Endothelial cell of umbilical vein (primary cell): ENCODE data around the gene PRRC2B. TPM values are rescaled to one million over a fixed set of nuclear protein-coding genes. Genes with fewer than 3 reads are reported as not detected.

Experiments used
- BruUV-seq: library from RNA; stranded (reverse); fragments of 400-500 nt; replicated peaks from 2 replicates; lab custom pipeline; 2021; lab: Mats Ljungman, UMichigan
- CTCF ChIA-PET: fragments of 300-600, 350-600 bp; sonication (Branson Sonifier 250); formaldehyde crosslinking; loops from one replicate; lab custom pipeline; 2021; ENCODE audit warnings: antibody characterized with exemption, inconsistent platforms; lab: Charles Lee
- POLR2A ChIA-PET: fragments of 300-600, 350-600 bp; sonication (Branson Sonifier 250); formaldehyde crosslinking; loops from one replicate; lab custom pipeline; 2021; ENCODE audit warnings: antibody characterized with exemption, inconsistent platforms; lab: Charles Lee
- DNase-seq: peaks from one replicate; pipeline ENCODE4 v3.0.0-alpha.2; 2011; ENCODE audit warnings: low read depth, low spot score
- FAIRE-seq: peaks from 2 replicates; lab custom pipeline; 2011; peaks lifted over from hg19 to GRCh38; lab: Jason Lieb, UNC
- H2AFZ ChIP-seq: 2 replicates; pipeline ENCODE4 v1.6.0; 2012; ENCODE audit warnings: low read depth, low read length, control low read depth, inconsistent platforms
- H3K27ac ChIP-seq: 2 replicates; pipeline ENCODE4 v1.5.1; 2011; ENCODE audit warnings: low read depth, mild to moderate bottlenecking, control low read depth, low read length, moderate library complexity; ENCODE audit not compliant: insufficient read depth
- H3K27me3 ChIP-seq, 2 experiments: 2 replicates each; pipeline versions ENCODE4 v1.6.0 to v1.6.1; 2011; ENCODE audit warnings: low read length in 2 of 2, mixed read lengths in 1 of 2; ENCODE audit not compliant: control insufficient read depth in 2 of 2, insufficient read depth in 2 of 2
- H3K36me3 ChIP-seq, 2 experiments: 2 replicates in 1 of 2; 3 replicates in 1 of 2; pipeline ENCODE4 v1.5.1; 2011; ENCODE audit warnings: low read length in 2 of 2, mild to moderate bottlenecking in 1 of 2, moderate library complexity in 1 of 2; ENCODE audit not compliant: control insufficient read depth in 2 of 2, insufficient read depth in 2 of 2; ENCODE audit errors: extremely low read depth in 1 of 2
- H3K4me1 ChIP-seq: 3 replicates; pipeline ENCODE4 v1.5.1; 2011; ENCODE audit warnings: mild to moderate bottlenecking, low read length; ENCODE audit not compliant: control insufficient read depth, insufficient read depth; ENCODE audit errors: extremely low read depth
- H3K4me2 ChIP-seq: 2 replicates; pipeline ENCODE4 v1.6.1; 2011; ENCODE audit warnings: low read length, control low read depth, mixed read lengths; ENCODE audit not compliant: insufficient read depth
- H3K4me3 ChIP-seq, 3 experiments: fragments of 200-600 bp in 1 of 3; sonication (generic), shearing (Covaris generic) in 1 of 3; replicated peaks in 1 of 3; 2 replicates each; pipeline ENCODE4 v1.5.1; 2011 to 2016; ENCODE audit warnings: control low read depth in 3 of 3, low read length in 3 of 3, mild to moderate bottlenecking in 2 of 3, inconsistent platforms in 1 of 3, low read depth in 1 of 3, moderate library complexity in 1 of 3; ENCODE audit not compliant: insufficient read depth in 1 of 3
- H3K79me2 ChIP-seq: 2 replicates; pipeline ENCODE4 v1.6.0; 2012; ENCODE audit warnings: low read length, inconsistent platforms; ENCODE audit not compliant: control insufficient read depth, insufficient read depth
- H3K9ac ChIP-seq: replicated peaks from 2 replicates; pipeline ENCODE3; 2011; ENCODE audit warnings: low read length, control low read depth; ENCODE audit not compliant: insufficient read depth; ENCODE audit errors: extremely low read depth
- H3K9me1 ChIP-seq: replicated peaks from 3 replicates; pipeline ENCODE4 v1.6.0; 2011; ENCODE audit warnings: mild to moderate bottlenecking, low read length; ENCODE audit not compliant: control insufficient read depth, insufficient read depth; ENCODE audit errors: extremely low read depth
- H3K9me3 ChIP-seq: replicated peaks from 2 replicates; pipeline ENCODE4 v1.5.1; 2012; ENCODE audit warnings: low read length, inconsistent platforms; ENCODE audit not compliant: control insufficient read depth, insufficient read depth
- H4K20me1 ChIP-seq: replicated peaks from 2 replicates; pipeline ENCODE3; 2011; ENCODE audit warnings: mild to moderate bottlenecking, low read length; ENCODE audit not compliant: control insufficient read depth, insufficient read depth; ENCODE audit errors: extremely low read depth
- CTCF ChIP-seq, 2 donors: IDR thresholded peaks; 1 replicate in 1 of 2; 2 replicates in 1 of 2; pipeline ENCODE4 v1.5.1; 2011; ENCODE audit warnings: low read length in 2 of 2, mild to moderate bottlenecking in 2 of 2, moderate library complexity in 2 of 2, control low read depth in 1 of 2, inconsistent platforms in 1 of 2, low read depth in 1 of 2; ENCODE audit not compliant: insufficient read depth in 1 of 2; ENCODE audit errors: extremely low read depth in 1 of 2
- EZH2 ChIP-seq: IDR thresholded peaks from 2 replicates; pipeline ENCODE4 v1.6.1; 2012; ENCODE audit warnings: borderline replicate concordance, low read depth, mild to moderate bottlenecking, moderate library complexity, low read length, inconsistent platforms; ENCODE audit not compliant: severe bottlenecking
- GATA2 ChIP-seq: IDR thresholded peaks from 2 replicates; pipeline ENCODE4 v1.7.0; 2011; ENCODE audit warnings: low read depth, mild to moderate bottlenecking, moderate library complexity, mixed read lengths, low read length; ENCODE audit not compliant: insufficient read length, insufficient read depth
- JUN ChIP-seq: IDR thresholded peaks from 2 replicates; pipeline ENCODE4 v1.6.1; 2011; ENCODE audit warnings: borderline replicate concordance, low read depth; ENCODE audit not compliant: insufficient read length, insufficient read depth
- MYC ChIP-seq: IDR thresholded peaks from one replicate; pipeline ENCODE4 v1.6.1; 2011; ENCODE audit warnings: mild to moderate bottlenecking, low read depth, low read length
- POLR2A ChIP-seq: IDR thresholded peaks from 2 replicates; pipeline ENCODE4 v1.6.1; 2012; ENCODE audit warnings: low read depth, mild to moderate bottlenecking, control low read depth, low read length
- POLR2AphosphoS5 ChIP-seq: IDR thresholded peaks from 2 replicates; pipeline ENCODE4 v1.6.1; 2012; ENCODE audit warnings: low read depth, mild to moderate bottlenecking, control low read depth, low read length, moderate library complexity; ENCODE audit not compliant: insufficient read depth
- dilution Hi-C: fragments of 300-500 bp; cut with MboI; formaldehyde crosslinking; loops from one replicate; pipeline ENCODE4 v1.15.0; 2019; ENCODE audit warnings: low sequenced_read_pairs; ENCODE audit not compliant: extremely low pct_ligation_motif_present
- intact Hi-C: fragments of 100-400 bp; cut with micrococcal nuclease; formaldehyde crosslinking; loops from one replicate; pipeline ENCODE4 v1.10.0; 2022
- polyA plus RNA-seq, 4 experiments: library from polyadenylated mRNA; depleted of rRNA in 3 of 4; stranded (reverse) in 3 of 4; unstranded in 1 of 4; fragments of >200 nt; gene quantifications; 2 replicates each; pipeline versions ENCODE4 v1.2.1 to v1.2.3, GENCODE V29; 2011 to 2012; ENCODE audit warnings: missing spikeins in 1 of 4
- total RNA-seq: library from RNA; stranded (reverse); gene quantifications from 2 replicates; pipeline ENCODE4 v1.2.3, GENCODE V29; 2021
- TF ChIP-seq, protein P1 (sequence below): IDR thresholded peaks from 2 replicates; pipeline ENCODE4 v1.6.1; 2011; ENCODE audit not compliant: insufficient read depth, insufficient read length

PRRC2B gene
- total and polyA plus RNA-seq, 2 donors (not counting 3 experiments of a cell fraction or from before 2014, with no cell fraction given) = 35.6 to 256 TPM

GRCh38 chr9:131530920-131531832 lies 137.3 kb downstream of the PRRC2B start, which contains the start of gene UCK1:
Gene UCK1 (minus strand): TSS chr9:131531263. CDS start chr9:131531174, 89 bp downstream.
- peak; percentile 83 for DNase-seq
- Histone ChIP-seq H3K27ac (peak within 1 kb of the TSS; percentile 25), H3K4me2 (peak within 1 kb of the TSS; percentile 35), H3K9ac (peak within 1 kb of the TSS; percentile 49), H3K27me3 (no peaks in the 10 kb centered on the region), H2AFZ (peak within 1 kb of the TSS; percentile 89), H3K9me3 (no peaks in the 10 kb centered on the region), H3K9me1 (no peaks in the 10 kb centered on the region), H4K20me1 (no peaks in the 10 kb centered on the region), H3K36me3 (peaks cover 5 to 22% of the 10 kb centered on the region in 2 experiments), H3K4me3 (peak within 1 kb of the TSS; percentile 40 to 73 (median 57)), H3K79me2 (peaks cover 4% of the 10 kb centered on the region), H3K4me1 (peaks cover 4% of the 10 kb centered on the region)
- ChIA-PET CTCF (no interaction called here), POLR2A (no interaction called here)
- peak; percentile 74 for FAIRE-seq
- peak; percentile 84 for TF ChIP-seq POLR2AphosphoS5
- no peak for TF ChIP-seq CTCF (IDR thresholded peaks at IDR 0.05; ENCODE audit: extremely low read depth in 1 of 2, insufficient read depth in 1 of 2, low read depth in 1 of 2, low read length in 2 of 2)
- no peak for TF ChIP-seq JUN
- TF ChIP-seq, protein P1, sequence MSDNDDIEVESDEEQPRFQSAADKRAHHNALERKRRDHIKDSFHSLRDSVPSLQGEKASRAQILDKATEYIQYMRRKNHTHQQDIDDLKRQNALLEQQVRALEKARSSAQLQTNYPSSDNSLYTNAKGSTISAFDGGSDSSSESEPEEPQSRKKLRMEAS = no peak
- no peak for TF ChIP-seq EZH2
- TF ChIP-seq GATA2 = no peak
- TF ChIP-seq MYC = no peak
- TF ChIP-seq POLR2A = peak; percentile 76
- intact Hi-C loops = loop anchor here (2.0 to 10.0 kb wide), 3 partner anchors 28 to 180 kb away; partner anchors contain the start of gene POMT1
- dilution Hi-C loops = no loop called here
- TSS peak; percentile 89 for BruUV-seq
